SK-N-SH treated with all-trans-retinoic acid at 6 μM for 48 hours (cell line): ENCODE results near the gene BUD13.

Source experiments
- CREB5 ChIP-seq: fragments of 250-450 bp; sonication (Bioruptor Pico); IDR thresholded peaks from 2 replicates; pipeline ENCODE4 v1.5.1; 2020; ENCODE audit warnings: low read depth, mild to moderate bottlenecking, moderate library complexity
- GLIS3 ChIP-seq: fragments of 250-450 bp; sonication (Bioruptor Pico); IDR thresholded peaks from 2 replicates; pipeline ENCODE4 v1.5.0; 2020; ENCODE audit warnings: mild to moderate bottlenecking, moderate library complexity
- PATZ1 ChIP-seq: fragments of 250-450 bp; sonication (Bioruptor Pico); IDR thresholded peaks from 2 replicates; pipeline ENCODE4 v1.8.0; 2020; ENCODE audit warnings: mild to moderate bottlenecking, moderate library complexity, borderline replicate concordance
- POU6F1 ChIP-seq: fragments of 250-450 bp; sonication (Bioruptor Pico); IDR thresholded peaks from 2 replicates; pipeline ENCODE4 v1.8.0; 2021; ENCODE audit warnings: low read depth, mild to moderate bottlenecking, moderate library complexity, borderline replicate concordance
- SNAI2 ChIP-seq: fragments of 250-450 bp; sonication (Bioruptor Pico); IDR thresholded peaks from 2 replicates; pipeline ENCODE4 v1.5.0; 2020; ENCODE audit warnings: mild to moderate bottlenecking, moderate library complexity
- TCF4 ChIP-seq: fragments of 250-450 bp; sonication (Bioruptor Pico); IDR thresholded peaks from 2 replicates; pipeline ENCODE4 v1.8.0; 2021; ENCODE audit warnings: mild to moderate bottlenecking, moderate library complexity, borderline replicate concordance
- ZFP3 ChIP-seq: fragments of 250-450 bp; sonication (Bioruptor Pico); IDR thresholded peaks from 2 replicates; pipeline ENCODE4 v1.5.0; 2020; ENCODE audit warnings: mild to moderate bottlenecking, moderate library complexity
- ZNF70 ChIP-seq: fragments of 450-650 bp; formaldehyde crosslinking; IDR thresholded peaks from 2 replicates; pipeline ENCODE4 v1.5.0; 2020; ENCODE audit warnings: mild to moderate bottlenecking, moderate library complexity

- no peak for TF ChIP-seq ZFP3 (CRISPR knock-in tag)
- no peak for TF ChIP-seq GLIS3 (CRISPR knock-in tag)
- no peak for TF ChIP-seq ZNF70 (CRISPR knock-in tag)
- no peak for TF ChIP-seq CREB5
- no peak for TF ChIP-seq POU6F1 (CRISPR knock-in tag)
- no peak for TF ChIP-seq PATZ1 (CRISPR knock-in tag)
- no peak for TF ChIP-seq TCF4 (CRISPR knock-in tag)
- TF ChIP-seq SNAI2 (CRISPR knock-in tag) = no peak
These were observed 57.4 kb downstream of the BUD13 start for GRCh38 chr11:116715383-116715782.
